K562 (cell line): ENCODE measurements around the gene MC3R. TPM values are rescaled to one million over a fixed set of nuclear protein-coding genes. Genes with fewer than 3 reads are reported as not detected.

ENCODE experiments used
- ATAC-seq: fragments of 200-7000 bp; cut with Tn5 transposase; 3 replicates; pipeline ENCODE4 v1.9.1; 2020; ENCODE audit warnings: moderate library complexity
- BruUV-seq: library from RNA; stranded (reverse); fragments of 400-500 nt; replicated peaks from 2 replicates; lab custom pipeline; 2021; lab: Mats Ljungman, UMichigan
- CTCF ChIA-PET: fragments of 300-600 bp; formaldehyde crosslinking; extraction: SDS; loops from one replicate; lab custom pipeline; 2021; ENCODE audit warnings: low intra/inter-chr PET ratio; lab: Yijun Ruan, JAX
- POLR2A ChIA-PET: fragments of 300-600, 350-650 bp; sonication (Branson Sonifier 250); formaldehyde crosslinking; extraction: SDS; loops from one replicate; lab custom pipeline; 2021; ENCODE audit warnings: antibody characterized with exemption, inconsistent platforms; lab: Yijun Ruan, JAX
- DNase-seq, 4 experiments: peaks; one replicate each; pipeline versions ENCODE4 v3.0.0 to v3.0.0-alpha.2; 2011 to 2018; ENCODE audit warnings: low spot score in 3 of 4, mixed read lengths in 3 of 4; ENCODE audit errors: extremely low read depth in 1 of 4
- FAIRE-seq: peaks from 2 replicates; lab custom pipeline; 2011; peaks lifted over from hg19 to GRCh38; lab: Jason Lieb, UNC
- H2AFZ ChIP-seq: 2 replicates; pipeline ENCODE4 v1.6.0; 2011; ENCODE audit warnings: low read depth, low read length, control low read depth, inconsistent platforms
- H3K27ac ChIP-seq: fragments of 200-600 bp; 3 replicates; pipeline ENCODE4 v1.8.0; 2011; ENCODE audit warnings: low read depth, mild to moderate bottlenecking, control low read depth, inconsistent platforms, low read length, moderate library complexity, mixed read lengths; ENCODE audit errors: extremely low read depth
- H3K27me3 ChIP-seq, 2 experiments: fragments of 300-600 bp in 1 of 2; 2 replicates in 1 of 2; 3 replicates in 1 of 2; pipeline versions ENCODE4 v1.6.0 to v1.8.0; 2011; ENCODE audit warnings: inconsistent platforms in 2 of 2, low read length in 2 of 2, mild to moderate bottlenecking in 1 of 2, mixed read lengths in 1 of 2, moderate library complexity in 1 of 2; ENCODE audit not compliant: control insufficient read depth in 2 of 2, insufficient read depth in 2 of 2
- H3K36me3 ChIP-seq: fragments of 300-600 bp; 3 replicates; pipeline ENCODE4 v1.8.0; 2011; ENCODE audit warnings: mild to moderate bottlenecking, low read length, inconsistent platforms; ENCODE audit not compliant: control insufficient read depth, insufficient read depth
- H3K4me1 ChIP-seq, 2 experiments: fragments of 200-600 bp in 1 of 2; replicated peaks in 1 of 2; 2 replicates in 1 of 2; 3 replicates in 1 of 2; pipeline versions ENCODE4 v1.5.1 to v1.8.0; 2011; ENCODE audit warnings: inconsistent platforms in 2 of 2, low read length in 2 of 2, mild to moderate bottlenecking in 1 of 2, mixed read lengths in 1 of 2, moderate library complexity in 1 of 2; ENCODE audit not compliant: control insufficient read depth in 2 of 2, insufficient read depth in 2 of 2
- H3K4me2 ChIP-seq: 2 replicates; pipeline ENCODE4 v1.6.1; 2011; ENCODE audit warnings: low read length, control low read depth, inconsistent platforms, mixed read lengths; ENCODE audit not compliant: insufficient read depth
- H3K4me3 ChIP-seq: fragments of 200-600 bp; sonication (generic), shearing (Covaris generic); 2 replicates; pipeline ENCODE4 v1.5.1; 2016; ENCODE audit warnings: control low read depth, inconsistent platforms
- H3K79me2 ChIP-seq: fragments of 200-600 bp; 3 replicates; pipeline ENCODE4 v1.8.0; 2011; ENCODE audit warnings: low read length, inconsistent platforms; ENCODE audit not compliant: control insufficient read depth, insufficient read depth
- H3K9ac ChIP-seq, 2 experiments: 2 replicates each; pipeline versions ENCODE4 v1.6.0 to v1.6.1; 2011; ENCODE audit warnings: low read depth in 2 of 2, low read length in 2 of 2, control low read depth in 1 of 2, inconsistent platforms in 1 of 2, mild to moderate bottlenecking in 1 of 2, mixed read lengths in 1 of 2; ENCODE audit not compliant: insufficient read depth in 1 of 2
- H3K9me1 ChIP-seq: one replicate; pipeline ENCODE4 v1.6.0; 2011; ENCODE audit warnings: inconsistent platforms, mild to moderate bottlenecking, low read length, moderate library complexity; ENCODE audit not compliant: control insufficient read depth, insufficient read depth
- H3K9me3 ChIP-seq: replicated peaks from 2 replicates; pipeline ENCODE4 v1.5.1; 2011; ENCODE audit warnings: low read depth, low read length, inconsistent platforms; ENCODE audit not compliant: control insufficient read depth, insufficient read depth
- H4K20me1 ChIP-seq: replicated peaks from 2 replicates; pipeline ENCODE4 v1.6.1; 2011; ENCODE audit warnings: low read length, inconsistent platforms, mixed read lengths; ENCODE audit not compliant: control insufficient read depth, insufficient read depth
- CHCHD3 ChIP-seq: fragments of 250-450 bp; sonication (Bioruptor Pico); IDR thresholded peaks from 2 replicates; pipeline ENCODE4 v2.1.2; 2022; ENCODE audit warnings: mild to moderate bottlenecking
- FUS ChIP-seq: fragments of 200-400 bp; formaldehyde crosslinking; optimal IDR thresholded peaks from 2 replicates; pipeline ENCODE3; 2017; ENCODE audit warnings: low read depth, low read length
- GATA2 ChIP-seq: sonication (generic); formaldehyde crosslinking; IDR thresholded peaks from 2 replicates; pipeline ENCODE4 v1.4.0; 2020; ENCODE audit warnings: mild to moderate bottlenecking, missing genetic modification reagents
- HOXB6 ChIP-seq: fragments of 250-450 bp; sonication (Bioruptor Pico); IDR thresholded peaks from 2 replicates; pipeline ENCODE4 v1.5.1; 2022; ENCODE audit warnings: mild to moderate bottlenecking, borderline replicate concordance
- ILF3 ChIP-seq: fragments of 450-650 bp; IDR thresholded peaks from 2 replicates; pipeline ENCODE4 v1.6.1; 2018; ENCODE audit warnings: antibody characterized with exemption, mild to moderate bottlenecking, moderate library complexity, borderline replicate concordance
- JUND ChIP-seq, 2 experiments: IDR thresholded peaks; 2 replicates in 1 of 2; 3 replicates in 1 of 2; pipeline ENCODE4 v1.6.1; 2011; ENCODE audit warnings: borderline replicate concordance in 2 of 2, low read depth in 2 of 2, low read length in 2 of 2, improper control_type of control experiment in 1 of 2, missing biosample characterization in 1 of 2, missing genetic modification characterization in 1 of 2, missing genetic modification reagents in 1 of 2
- MLLT1 ChIP-seq, 2 experiments: fragments of 450-650 bp; IDR thresholded peaks; 2 replicates each; pipeline ENCODE4 v1.6.1; 2016
- ZBTB9 ChIP-seq: fragments of 450-650 bp; formaldehyde crosslinking; IDR thresholded peaks from 2 replicates; pipeline ENCODE4 v1.4.0; 2020; ENCODE audit warnings: mild to moderate bottlenecking, moderate library complexity
- WGBS: fragments of 100-300 bp; shearing (Covaris generic); methylation state at CpG from one replicate; pipeline ENCODE4 v1.1.6; 2016; ENCODE audit warnings: low coverage, mixed read lengths; ENCODE audit not compliant: insufficient coverage; ENCODE audit errors: missing lambda C conversion rate; 5-methylcytosine and 5-hydroxymethylcytosine counted together
- in situ Hi-C: fragments of 300-500 bp; cut with MboI; formaldehyde crosslinking; loops from 4 replicates; pipeline ENCODE4 v1.15.0; 2018; ENCODE audit warnings: inconsistent platforms, mixed read lengths
- intact Hi-C: fragments of 100-400 bp; cut with micrococcal nuclease; formaldehyde crosslinking; loops from 2 replicates; pipeline ENCODE4 v1.14.2; 2022
- polyA plus RNA-seq, 8 experiments: library from polyadenylated mRNA; depleted of rRNA in 4 of 8; stranded (reverse) in 5 of 8; unstranded in 3 of 8; fragments of >200 nt; fragmentation: Nextera tagmentation in 2 of 8; fragmentation: Illumina TruSeq in 1 of 8; extraction: Ambion mirVana in 2 of 8; extraction: Trizol in 1 of 8; gene quantifications; 2 replicates each; pipeline versions ENCODE4 v1.2.1 to v1.2.3, GENCODE V29; 2011 to 2014; ENCODE audit warnings: inconsistent platforms in 1 of 8, missing spikeins in 1 of 8
- total RNA-seq, 7 experiments: library from RNA; depleted of rRNA in 6 of 7; stranded (reverse); fragments of >200 nt in 6 of 7; fragmentation: Illumina TruSeq in 2 of 7; extraction: Trizol in 2 of 7; gene quantifications; 2 replicates each; pipeline versions ENCODE4 v1.2.1 to v1.2.3, GENCODE V29; 2011 to 2021; ENCODE audit warnings: low replicate concordance in 1 of 7

Gene MC3R
- total and polyA plus RNA-seq, 9 of the 15 experiments (the other 6 are each of a cell fraction or from before 2014, with no cell fraction given), result not detected

- no peak for ATAC-seq
- CTCF ChIA-PET, result no interaction called here
Observed at GRCh38 chr20:56289652-56290051, 41.1 kb downstream of the MC3R start.

More at GRCh38 chr20:56289652-56290051, 41.1 kb downstream of the MC3R start:
- Histone ChIP-seq H3K27ac (no peak overlapping the region), H3K9me3 (no peaks in the 10 kb centered on the region), H2AFZ (no peak overlapping the region), H4K20me1 (no peaks in the 10 kb centered on the region), H3K4me3 (no peak overlapping the region), H3K27me3 (no peaks in the 10 kb centered on the region), H3K79me2 (no peaks in the 10 kb centered on the region), H3K9me1 (no peaks in the 10 kb centered on the region), H3K9ac (no peak overlapping the region), H3K36me3 (no peaks in the 10 kb centered on the region), H3K4me1 (no peaks in the 10 kb centered on the region), H3K4me2 (no peak overlapping the region)
- in situ Hi-C loops (no loop called here), intact Hi-C loops (no loop called here)
- TF ChIP-seq FUS, result no peak
- no peak for TF ChIP-seq CHCHD3
- no peak for TF ChIP-seq ILF3
- no peak for TF ChIP-seq JUND (IDR thresholded peaks at IDR 0.05; ENCODE audit: borderline replicate concordance, low read depth, low read length)
- TF ChIP-seq JUND (tag; IDR thresholded peaks at IDR 0.05; ENCODE audit: borderline replicate concordance, low read depth, low read length), result no peak
- no peak for TF ChIP-seq HOXB6 (CRISPR knock-in tag)
- no peak for TF ChIP-seq MLLT1 (IDR thresholded peaks at IDR 0.05)
- TF ChIP-seq ZBTB9 (CRISPR knock-in tag), result no peak
- TF ChIP-seq GATA2 (CRISPR knock-in tag), result no peak
- FAIRE-seq, result no peak
- POLR2A ChIA-PET, result no interaction called here
- DNase-seq, result no peak
- WGBS, result 0% methylated on average over 5 of the region's 5 CpGs
- no TSS peak for BruUV-seq
